ENCODE results near the gene RHOBTB3. TPM values are rescaled to one million over a fixed set of nuclear protein-coding genes. Genes with fewer than 3 reads are reported as not detected.

Gene RHOBTB3
- total RNA-seq, 1 experiment from 2014 or later: 95.2 TPM

- no peak for DNase-seq (ENCODE audit: low read depth, low spot score)
- ATAC-seq: no peak
- no peaks in the 10 kb centered on the region for H3K27me3 ChIP-seq (ENCODE audit: control insufficient read depth, insufficient read depth, low read length)
- BruUV-seq (replicated peaks): no TSS peak
- ChIA-PET CTCF (no interaction called here), POLR2A (no interaction called here)
- in situ Hi-C loops (cut with HindIII; ENCODE audit: low pct_unique_long_range_greater_than_20kb, low sequenced_read_pairs): no loop called here
- no peaks in the 10 kb centered on the region; the same call in none of the 2 replicates for H3K4me1 ChIP-seq (ENCODE audit: control insufficient read depth, insufficient read depth, low read length)
- no peaks in the 10 kb centered on the region for H3K9me3 ChIP-seq (ENCODE audit: control insufficient read depth, insufficient read depth, low read depth, low read length)
- no peak overlapping the region for H3K4me3 ChIP-seq (ENCODE audit: low read depth in 2 of 2, low read length in 2 of 2)
- intact Hi-C loops (cut with micrococcal nuclease; ENCODE audit: unreplicated experiment): no loop called here
- TF ChIP-seq TCF7L2 (IDR thresholded peaks at IDR 0.05; ENCODE audit: low read depth, low read length): no peak
- TF ChIP-seq, protein P1, sequence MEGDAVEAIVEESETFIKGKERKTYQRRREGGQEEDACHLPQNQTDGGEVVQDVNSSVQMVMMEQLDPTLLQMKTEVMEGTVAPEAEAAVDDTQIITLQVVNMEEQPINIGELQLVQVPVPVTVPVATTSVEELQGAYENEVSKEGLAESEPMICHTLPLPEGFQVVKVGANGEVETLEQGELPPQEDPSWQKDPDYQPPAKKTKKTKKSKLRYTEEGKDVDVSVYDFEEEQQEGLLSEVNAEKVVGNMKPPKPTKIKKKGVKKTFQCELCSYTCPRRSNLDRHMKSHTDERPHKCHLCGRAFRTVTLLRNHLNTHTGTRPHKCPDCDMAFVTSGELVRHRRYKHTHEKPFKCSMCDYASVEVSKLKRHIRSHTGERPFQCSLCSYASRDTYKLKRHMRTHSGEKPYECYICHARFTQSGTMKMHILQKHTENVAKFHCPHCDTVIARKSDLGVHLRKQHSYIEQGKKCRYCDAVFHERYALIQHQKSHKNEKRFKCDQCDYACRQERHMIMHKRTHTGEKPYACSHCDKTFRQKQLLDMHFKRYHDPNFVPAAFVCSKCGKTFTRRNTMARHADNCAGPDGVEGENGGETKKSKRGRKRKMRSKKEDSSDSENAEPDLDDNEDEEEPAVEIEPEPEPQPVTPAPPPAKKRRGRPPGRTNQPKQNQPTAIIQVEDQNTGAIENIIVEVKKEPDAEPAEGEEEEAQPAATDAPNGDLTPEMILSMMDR (IDR thresholded peaks at IDR 0.05): no peak
- TF ChIP-seq, protein P2, sequence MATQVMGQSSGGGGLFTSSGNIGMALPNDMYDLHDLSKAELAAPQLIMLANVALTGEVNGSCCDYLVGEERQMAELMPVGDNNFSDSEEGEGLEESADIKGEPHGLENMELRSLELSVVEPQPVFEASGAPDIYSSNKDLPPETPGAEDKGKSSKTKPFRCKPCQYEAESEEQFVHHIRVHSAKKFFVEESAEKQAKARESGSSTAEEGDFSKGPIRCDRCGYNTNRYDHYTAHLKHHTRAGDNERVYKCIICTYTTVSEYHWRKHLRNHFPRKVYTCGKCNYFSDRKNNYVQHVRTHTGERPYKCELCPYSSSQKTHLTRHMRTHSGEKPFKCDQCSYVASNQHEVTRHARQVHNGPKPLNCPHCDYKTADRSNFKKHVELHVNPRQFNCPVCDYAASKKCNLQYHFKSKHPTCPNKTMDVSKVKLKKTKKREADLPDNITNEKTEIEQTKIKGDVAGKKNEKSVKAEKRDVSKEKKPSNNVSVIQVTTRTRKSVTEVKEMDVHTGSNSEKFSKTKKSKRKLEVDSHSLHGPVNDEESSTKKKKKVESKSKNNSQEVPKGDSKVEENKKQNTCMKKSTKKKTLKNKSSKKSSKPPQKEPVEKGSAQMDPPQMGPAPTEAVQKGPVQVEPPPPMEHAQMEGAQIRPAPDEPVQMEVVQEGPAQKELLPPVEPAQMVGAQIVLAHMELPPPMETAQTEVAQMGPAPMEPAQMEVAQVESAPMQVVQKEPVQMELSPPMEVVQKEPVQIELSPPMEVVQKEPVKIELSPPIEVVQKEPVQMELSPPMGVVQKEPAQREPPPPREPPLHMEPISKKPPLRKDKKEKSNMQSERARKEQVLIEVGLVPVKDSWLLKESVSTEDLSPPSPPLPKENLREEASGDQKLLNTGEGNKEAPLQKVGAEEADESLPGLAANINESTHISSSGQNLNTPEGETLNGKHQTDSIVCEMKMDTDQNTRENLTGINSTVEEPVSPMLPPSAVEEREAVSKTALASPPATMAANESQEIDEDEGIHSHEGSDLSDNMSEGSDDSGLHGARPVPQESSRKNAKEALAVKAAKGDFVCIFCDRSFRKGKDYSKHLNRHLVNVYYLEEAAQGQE (IDR thresholded peaks at IDR 0.05; ENCODE audit: insufficient read depth in 1 of 2, low read depth in 2 of 2, low read length in 1 of 2): no peak
- TF ChIP-seq SIN3A (IDR thresholded peaks at IDR 0.05; ENCODE audit: borderline replicate concordance, insufficient read depth, low read depth, low read length): no peak
- TF ChIP-seq POLR2AphosphoS5 (IDR thresholded peaks at IDR 0.05; ENCODE audit: low read depth, low read length): no peak
- H3K36me3 ChIP-seq (ENCODE audit: control insufficient read depth, insufficient read depth, low read length): no peaks in the 10 kb centered on the region
- no peak overlapping the region for H3K27ac ChIP-seq (ENCODE audit: low read length)
These were observed 108.5 kb downstream of the RHOBTB3 start for GRCh38 chr5:95839658-95840057.

DNA sequence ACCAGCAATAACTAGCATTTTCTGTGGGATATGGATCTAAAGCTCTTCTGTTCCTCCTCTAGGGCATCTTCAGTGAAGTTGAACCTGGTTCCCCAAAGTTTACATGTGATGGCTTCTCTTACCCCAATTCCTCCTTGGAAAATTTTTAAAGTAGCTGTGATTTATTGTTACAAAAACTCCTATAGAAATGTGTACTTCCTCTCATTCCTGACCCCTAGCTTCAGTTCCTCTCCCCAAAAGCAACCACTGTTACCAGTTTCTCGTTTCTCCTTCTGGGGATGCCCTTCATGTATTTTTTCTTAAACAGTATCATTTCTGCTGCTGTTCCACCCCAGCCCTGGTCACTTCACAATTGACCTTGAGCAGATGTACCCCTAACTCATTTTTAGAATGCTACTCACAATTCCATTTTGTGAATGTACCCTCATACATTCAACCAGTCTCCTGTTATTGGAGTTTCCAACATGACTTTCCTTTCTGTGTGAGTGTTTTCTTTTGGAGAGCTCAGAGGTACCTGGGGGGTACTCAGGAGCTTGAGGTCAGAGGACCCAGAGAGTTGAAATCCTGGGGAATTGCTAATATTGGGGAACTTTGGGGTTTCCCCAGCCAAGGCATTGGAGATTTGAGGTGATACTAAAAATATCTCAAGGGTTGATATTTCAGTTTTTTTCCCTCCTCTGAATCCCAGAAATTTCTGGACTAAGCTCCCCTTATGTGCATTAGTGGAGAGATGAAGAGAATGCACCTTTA, 110.0 kb downstream of the RHOBTB3 start:
- Histone ChIP-seq H3K4me3 (ENCODE audit: low read depth in 2 of 2, low read length in 2 of 2) (no peak overlapping the region), H3K36me3 (ENCODE audit: control insufficient read depth, insufficient read depth, low read length) (no peaks in the 10 kb centered on the region), H3K27me3 (ENCODE audit: control insufficient read depth, insufficient read depth, low read length) (no peaks in the 10 kb centered on the region), H3K27ac (ENCODE audit: low read length) (no peak overlapping the region), H3K4me1 (ENCODE audit: control insufficient read depth, insufficient read depth, low read length) (no peaks in the 10 kb centered on the region; the same call in 1 of the 2 replicates), H3K9me3 (ENCODE audit: control insufficient read depth, insufficient read depth, low read depth, low read length) (no peaks in the 10 kb centered on the region)
- POLR2A ChIA-PET: interaction anchor here (0.5 kb wide), 1 partner anchor 21 kb away, joined by 11 read pairs; no protein-coding TSS in a partner anchor
- DNase-seq (ENCODE audit: low read depth, low spot score) (no peak), ATAC-seq (no peak)
- intact Hi-C loops (cut with micrococcal nuclease; ENCODE audit: unreplicated experiment) (no loop called here), in situ Hi-C loops (cut with HindIII; ENCODE audit: low pct_unique_long_range_greater_than_20kb, low sequenced_read_pairs) (no loop called here)
- no TSS peak for BruUV-seq (replicated peaks)
- CTCF ChIA-PET: no interaction called here
- TF ChIP-seq, protein P1 (IDR thresholded peaks at IDR 0.05): no peak
- TF ChIP-seq SIN3A (IDR thresholded peaks at IDR 0.05; ENCODE audit: borderline replicate concordance, insufficient read depth, low read depth, low read length): no peak

Measured in Panc1 (cell line).